Epithelial cell of proximal tubule (primary cell): ENCODE measurements around the gene UBE2G2. TPM values are rescaled to one million over a fixed set of nuclear protein-coding genes. Genes with fewer than 3 reads are reported as not detected.

Experiments used
- DNase-seq: peaks from one replicate; pipeline ENCODE4 v3.0.0-alpha.2; 2011; ENCODE audit warnings: low read depth
- H3K4me3 ChIP-seq: 2 replicates; pipeline ENCODE4 v1.5.1; 2011; ENCODE audit warnings: low read depth, mild to moderate bottlenecking, low read length
- CTCF ChIP-seq: conservative IDR thresholded peaks from 2 replicates; pipeline ENCODE4 v1.5.1; 2012; ENCODE audit warnings: low read depth, mild to moderate bottlenecking, low read length
- total RNA-seq: library from RNA; depleted of rRNA; stranded (reverse); fragments of >200 nt; gene quantifications from 2 replicates; pipeline ENCODE4 v1.2.3, GENCODE V29; 2015

The UBE2G2 gene
- total RNA-seq, 1 donor from 2014 or later: 29.6 TPM

GRCh38 chr21:44828362-44829056 lies 26.9 kb upstream of the UBE2G2 start:
- TF ChIP-seq CTCF: no peak
- DNase-seq: no peak

GRCh38 chr21:44823179-44823660 lies 21.6 kb upstream of the UBE2G2 start:
- DNase-seq: no peak
- H3K4me3 ChIP-seq: no peak overlapping the region
- no peak for TF ChIP-seq CTCF

More at GRCh38 chr21:44828362-44829056, 26.9 kb upstream of the UBE2G2 start:
- H3K4me3 ChIP-seq: no peak overlapping the region

GRCh38 chr21:44822484-44823178 lies 21.0 kb upstream of the UBE2G2 start:
- DNase-seq: no peak
- no peak for TF ChIP-seq CTCF
- no peak overlapping the region for H3K4me3 ChIP-seq

GRCh38 chr21:44820851-44821250 lies 19.2 kb upstream of the UBE2G2 start:
- no peak for TF ChIP-seq CTCF
- H3K4me3 ChIP-seq: no peak overlapping the region
- no peak for DNase-seq

- TF ChIP-seq CTCF: no peak
- no peak for DNase-seq
- no peak overlapping the region for H3K4me3 ChIP-seq
These were observed 17.9 kb upstream of the UBE2G2 start for GRCh38 chr21:44819283-44820243.

GRCh38 chr21:44818640-44819011 lies 17.0 kb upstream of the UBE2G2 start:
- no peak for TF ChIP-seq CTCF
- peak overlapping the region; percentile 65 for H3K4me3 ChIP-seq
- no peak for DNase-seq
